ENCODE data around the gene STXBP6.
"Not testable (repeated sequence)": the region's sequence is repeated elsewhere in the genome, so short reads cannot be mapped to it uniquely, and the experiment has no call there.

STXBP6 gene

GRCh38 chr14:24804552-24805212 is 245.3 kb downstream of the STXBP6 start:
- no peak for TF ChIP-seq CTCF (IDR thresholded peaks at IDR 0.05; ENCODE audit: insufficient read depth, low read depth, low read length, missing control alignments)
- no peak for DNase-seq (ENCODE audit: low read depth)
- no peak overlapping the region for H3K4me3 ChIP-seq (ENCODE audit: low read length)

GRCh38 chr14:24803933-24804494 is 245.9 kb downstream of the STXBP6 start:
- DNase-seq (ENCODE audit: low read depth) = no peak
- no peak for TF ChIP-seq CTCF (IDR thresholded peaks at IDR 0.05; ENCODE audit: insufficient read depth, low read depth, low read length, missing control alignments)
- H3K4me3 ChIP-seq (ENCODE audit: low read length) = no peak overlapping the region

GRCh38 chr14:24803426-24803825 is 246.5 kb downstream of the STXBP6 start:
- DNase-seq (ENCODE audit: low read depth); H3K4me3 ChIP-seq (ENCODE audit: low read length): not testable (repeated sequence)

- H3K4me3 ChIP-seq (ENCODE audit: low read length) = no peak overlapping the region
- no peak for TF ChIP-seq CTCF (IDR thresholded peaks at IDR 0.05; ENCODE audit: insufficient read depth, low read depth, low read length, missing control alignments)
- no peak for DNase-seq (ENCODE audit: low read depth)
Measured at GRCh38 chr14:24802236-24802635, 247.7 kb downstream of the STXBP6 start.

- no peak for DNase-seq (ENCODE audit: low read depth)
- no peak for TF ChIP-seq CTCF (IDR thresholded peaks at IDR 0.05; ENCODE audit: insufficient read depth, low read depth, low read length, missing control alignments)
Measured at GRCh38 chr14:24801024-24801423, 248.9 kb downstream of the STXBP6 start.

GRCh38 chr14:24798911-24799462 is 251.0 kb downstream of the STXBP6 start:
- no peak overlapping the region for H3K4me3 ChIP-seq (ENCODE audit: low read length)
- no peak for TF ChIP-seq CTCF (IDR thresholded peaks at IDR 0.05; ENCODE audit: insufficient read depth, low read depth, low read length, missing control alignments)
- DNase-seq (ENCODE audit: low read depth) = no peak

More at GRCh38 chr14:24801024-24801423, 248.9 kb downstream of the STXBP6 start:
- H3K4me3 ChIP-seq (ENCODE audit: low read length) = no peak overlapping the region

GRCh38 chr14:24795406-24795805 is 254.5 kb downstream of the STXBP6 start:
- no peak overlapping the region for H3K4me3 ChIP-seq (ENCODE audit: low read length)
- no peak for TF ChIP-seq CTCF (IDR thresholded peaks at IDR 0.05; ENCODE audit: insufficient read depth, low read depth, low read length, missing control alignments)
- no peak for DNase-seq (ENCODE audit: low read depth)
